Activated T-helper 1 cell treated with Interleukin-2 at 50 U/mL for 16 hours (primary cell): ENCODE results near the gene PNMA6F.
"Not testable (repeated sequence)": the region's sequence is repeated elsewhere in the genome, so short reads cannot be mapped to it uniquely, and the experiment has no call there.

ENCODE experiments used
- DNase-seq: peaks from one replicate; pipeline ENCODE4 v3.0.0-alpha.2; 2020; ENCODE audit warnings: low read depth

PNMA6F gene

GRCh38 chrX:153334654-153335295 lies 13.2 kb upstream of the PNMA6F start:
- DNase-seq, result no peak

- DNase-seq, result peak; percentile 73
These were observed 12.5 kb upstream of the PNMA6F start, which contains the start of gene ZNF275 for GRCh38 chrX:153333821-153334653. Gene ZNF275 (plus strand): TSS chrX:153334153. CDS start chrX:153336680, 2,527 bp downstream.

GRCh38 chrX:153333266-153333665 lies 11.7 kb upstream of the PNMA6F start:
- no peak for DNase-seq

- DNase-seq, result no peak
These were observed 6.0 kb upstream of the PNMA6F start for GRCh38 chrX:153327561-153327960.

GRCh38 chrX:153320555-153321184 lies 897 bp downstream of the PNMA6F start:
- DNase-seq, result no peak

- DNase-seq, result not testable (repeated sequence)
These were observed 1.5 kb downstream of the PNMA6F start for GRCh38 chrX:153320047-153320443.

- no peak for DNase-seq
These were observed 2.1 kb downstream of the PNMA6F start for GRCh38 chrX:153319295-153320046.

- DNase-seq, result no peak
These were observed 2.8 kb downstream of the PNMA6F start for GRCh38 chrX:153318811-153319210.

- DNase-seq, result no peak
These were observed 3.4 kb downstream of the PNMA6F start for GRCh38 chrX:153317996-153318722.

- DNase-seq, result no peak
These were observed 4.3 kb downstream of the PNMA6F start for GRCh38 chrX:153317306-153317705.

GRCh38 chrX:153312842-153313241 lies 8.7 kb downstream of the PNMA6F start:
- no peak for DNase-seq

- no peak for DNase-seq
These were observed 9.5 kb downstream of the PNMA6F start for GRCh38 chrX:153312041-153312440.

GRCh38 chrX:153310901-153311300 lies 10.7 kb downstream of the PNMA6F start:
- no peak for DNase-seq

- no peak for DNase-seq
These were observed 14.0 kb downstream of the PNMA6F start for GRCh38 chrX:153307276-153308178.

GRCh38 chrX:153306527-153307115 lies 14.9 kb downstream of the PNMA6F start:
- DNase-seq, result no peak

GRCh38 chrX:153305972-153306371 lies 15.6 kb downstream of the PNMA6F start:
- DNase-seq, result no peak

GRCh38 chrX:153304988-153305736 lies 16.4 kb downstream of the PNMA6F start:
- no peak for DNase-seq

- no peak for DNase-seq
These were observed 18.0 kb downstream of the PNMA6F start for GRCh38 chrX:153303276-153304262.
